AG04450 (cell line): ENCODE results near the gene BICRAL. TPM values are rescaled to one million over a fixed set of nuclear protein-coding genes. Genes with fewer than 3 reads are reported as not detected.

Experiments
- CTCF ChIA-PET: fragments of 300-600, 350-600 bp; formaldehyde crosslinking; extraction: SDS; loops from one replicate; lab custom pipeline; 2022; ENCODE audit warnings: antibody characterized with exemption, inconsistent platforms; lab: Charles Lee
- POLR2A ChIA-PET: fragments of 350-600 bp; formaldehyde crosslinking; extraction: SDS; loops from one replicate; lab custom pipeline; 2021; ENCODE audit warnings: antibody characterized with exemption, inconsistent platforms; lab: Yijun Ruan, JAX
- DNase-seq: peaks from one replicate; pipeline ENCODE4 v3.0.0-alpha.2; 2011; ENCODE audit warnings: low read depth, low spot score
- H3K27ac ChIP-seq: one replicate; pipeline ENCODE4 v1.5.1; 2012; ENCODE audit warnings: low read depth, low read length, control low read depth
- H3K27me3 ChIP-seq: one replicate; pipeline ENCODE4 v1.6.0; 2012; ENCODE audit warnings: low read length; ENCODE audit not compliant: control insufficient read depth, insufficient read depth
- H3K4me3 ChIP-seq: 2 replicates; pipeline ENCODE4 v1.5.1; 2011; ENCODE audit warnings: mild to moderate bottlenecking, low read depth, low read length, control low read depth
- H3K9me3 ChIP-seq: 2 replicates; pipeline ENCODE4 v1.5.1; 2012; ENCODE audit warnings: low read length; ENCODE audit not compliant: control insufficient read depth, insufficient read depth
- CTCF ChIP-seq: IDR thresholded peaks from 2 replicates; pipeline ENCODE4 v1.5.1; 2011; ENCODE audit warnings: low read depth, low read length, control low read depth, inconsistent platforms
- polyA plus RNA-seq: library from polyadenylated mRNA; depleted of rRNA; stranded (reverse); fragments of >200 nt; gene quantifications from 2 replicates; pipeline ENCODE4 v1.2.3, GENCODE V29; 2011

BICRAL gene
- polyA plus RNA-seq, 1 experiment: 7.0 TPM

- POLR2A ChIA-PET: interaction anchor here (0.6 kb wide), 1 partner anchor 324 kb away, joined by 5 read pairs; no protein-coding TSS in a partner anchor
- CTCF ChIA-PET: no interaction called here
- no peak overlapping the region for H3K27ac ChIP-seq
- no peaks in the 10 kb centered on the region for H3K9me3 ChIP-seq
- no peak for DNase-seq
- H3K4me3 ChIP-seq: no peak overlapping the region
- H3K27me3 ChIP-seq: no peaks in the 10 kb centered on the region
- TF ChIP-seq CTCF: no peak
Observed at GRCh38 chr6:42777126-42777822, 4.6 kb upstream of the BICRAL start.

GRCh38 chr6:42778122-42778521 lies 3.7 kb upstream of the BICRAL start:
- H3K4me3 ChIP-seq: no peak overlapping the region
- POLR2A ChIA-PET: no interaction called here
- H3K27me3 ChIP-seq: no peaks in the 10 kb centered on the region
- no peak for TF ChIP-seq CTCF
- DNase-seq: no peak
- no peaks in the 10 kb centered on the region for H3K9me3 ChIP-seq
- no peak overlapping the region for H3K27ac ChIP-seq
- CTCF ChIA-PET: no interaction called here

- no peak for DNase-seq
- CTCF ChIA-PET: interaction anchor here (0.6 kb wide), 1 partner anchor 33 kb away, joined by 4 read pairs; no protein-coding TSS in a partner anchor
- no peak for TF ChIP-seq CTCF
- no peaks in the 10 kb centered on the region for H3K27me3 ChIP-seq
- POLR2A ChIA-PET: interaction anchor here (0.6 kb wide), 1 partner anchor 33 kb away, joined by 3 read pairs; no protein-coding TSS in a partner anchor
- no peaks in the 10 kb centered on the region; the same call in 1 of the 2 replicates for H3K9me3 ChIP-seq
- H3K27ac ChIP-seq: no peak overlapping the region
- no peak overlapping the region for H3K4me3 ChIP-seq
Observed at GRCh38 chr6:42779521-42779920, 2.3 kb upstream of the BICRAL start.

GRCh38 chr6:42781546-42781795 lies 381 bp upstream of the BICRAL start:
- Histone ChIP-seq H3K27me3 (no peaks in the 10 kb centered on the region), H3K9me3 (no peaks in the 10 kb centered on the region; the same call in 1 of the 2 replicates), H3K27ac (no peak overlapping the region), H3K4me3 (peak overlapping the region; percentile 53)
- no peak for DNase-seq
- CTCF ChIA-PET: interaction anchor here (0.7 kb wide), 1 partner anchor 72 kb away, joined by 6 read pairs; no protein-coding TSS in a partner anchor
- POLR2A ChIA-PET: interaction anchor here (0.6 to 3.5 kb wide), 5 partner anchors 9 to 49 kb away, joined by 3 to 135 read pairs (median 5); partner anchors contain the start of gene TBCC
- TF ChIP-seq CTCF: no peak

GRCh38 chr6:42782689-42783176 lies 881 bp downstream of the BICRAL start:
- POLR2A ChIA-PET: interaction anchor here (0.5 to 3.5 kb wide), 34 partner anchors 8 to 1037 kb away, joined by 3 to 135 read pairs (median 5); partner anchors contain the start of genes RPL7L1 and TBCC
- peak overlapping the region; percentile 81 for H3K4me3 ChIP-seq
- CTCF ChIA-PET: interaction anchor here (0.6 to 0.7 kb wide), 2 partner anchors 23 to 121 kb away, joined by 4 to 5 read pairs; no protein-coding TSS in a partner anchor

More at GRCh38 chr6:42782689-42783176, 881 bp downstream of the BICRAL start:
- Histone ChIP-seq H3K9me3 (no peaks in the 10 kb centered on the region; the same call in 1 of the 2 replicates), H3K27ac (peak overlapping the region; percentile 96), H3K27me3 (no peaks in the 10 kb centered on the region)
- peak; percentile 84 for DNase-seq
- no peak for TF ChIP-seq CTCF
